Neuron (in vitro differentiated cells): ENCODE data around the gene RNPEPL1.

ENCODE experiments used
- H2AFZ ChIP-seq: one replicate; pipeline ENCODE4 v1.6.1; 2013; ENCODE audit warnings: low read depth, mild to moderate bottlenecking, inconsistent platforms, low read length, moderate library complexity
- H3K27me3 ChIP-seq: one replicate; pipeline ENCODE4 v1.6.1; 2013; ENCODE audit warnings: low read length; ENCODE audit not compliant: insufficient read depth
- H3K36me3 ChIP-seq: one replicate; pipeline ENCODE4 v1.6.1; 2013; ENCODE audit warnings: low read length; ENCODE audit not compliant: insufficient read depth
- H3K4me1 ChIP-seq: one replicate; pipeline ENCODE4 v1.6.1; 2013; ENCODE audit warnings: low read length; ENCODE audit not compliant: insufficient read depth
- H3K4me3 ChIP-seq: 2 replicates; pipeline ENCODE4 v1.5.1; 2013; ENCODE audit warnings: mild to moderate bottlenecking, low read length, moderate library complexity
- H3K9me3 ChIP-seq: one replicate; pipeline ENCODE4 v1.6.1; 2013; ENCODE audit warnings: low read length

RNPEPL1 gene

GRCh38 chr2:240629968-240630770 lies 61.9 kb downstream of the RNPEPL1 start:
- no peak overlapping the region for H2AFZ ChIP-seq
- no peak overlapping the region for H3K4me3 ChIP-seq
- no peaks in the 10 kb centered on the region for H3K36me3 ChIP-seq
- H3K4me1 ChIP-seq, result peaks cover 3% of the 10 kb centered on the region
- no peaks in the 10 kb centered on the region for H3K27me3 ChIP-seq
- H3K9me3 ChIP-seq, result peaks cover 6% of the 10 kb centered on the region
